ENCODE measurements around the gene ISLR. TPM values are rescaled to one million over a fixed set of nuclear protein-coding genes. Genes with fewer than 3 reads are reported as not detected.

Gene ISLR
- total and polyA plus RNA-seq, 4 donors = 2.4 to 4.2 (median 3.5) TPM

GRCh38 chr15:74179101-74179841 is 5.8 kb downstream of the ISLR start:
- Histone ChIP-seq H3K27ac (ENCODE audit: low read depth in 1 of 2, low read length in 2 of 2) (peak overlapping the region in 1 of 2 donors; percentile 5), H3K9me3 (ENCODE audit: control insufficient read depth in 4 of 4, low read length in 3 of 4) (no peaks in the 10 kb centered on the region), H3K27me3 (ENCODE audit: control insufficient read depth in 4 of 4, insufficient read depth in 4 of 4, low read length in 3 of 4) (no peaks in the 10 kb centered on the region), H3K4me1 (ENCODE audit: control insufficient read depth in 4 of 4, insufficient read depth in 4 of 4, low read length in 3 of 4) (peaks cover 0 to 4% (median 0%) of the 10 kb centered on the region in 4 donors), H3K36me3 (ENCODE audit: control insufficient read depth in 4 of 4, insufficient read depth in 3 of 4, low read depth in 1 of 4, low read length in 3 of 4) (no peaks in the 10 kb centered on the region), H3K9ac (ENCODE audit: low read depth in 1 of 2, low read length in 2 of 2) (no peak overlapping the region), H3K4me3 (ENCODE audit: low read depth in 1 of 3, low read length in 3 of 3) (no peak overlapping the region)
- TF ChIP-seq JUND (IDR thresholded peaks at IDR 0.05) = peak in 1 of 2 donors; percentile 45
- no peak for TF ChIP-seq MAX (IDR thresholded peaks at IDR 0.05)
- peak; percentile 80 for TF ChIP-seq NR2F2 (IDR thresholded peaks at IDR 0.05)
- WGBS = 70% methylated on average over 13 of the region's 13 CpGs
- DNase-seq (ENCODE audit: low spot score) = no peak

- H3K9me3 ChIP-seq (ENCODE audit: control insufficient read depth in 4 of 4, low read length in 3 of 4) = no peaks in the 10 kb centered on the region
- H3K27ac ChIP-seq (ENCODE audit: low read depth in 1 of 2, low read length in 2 of 2) = peak overlapping the region in 1 of 2 donors; percentile 5
- peaks cover 0 to 4% (median 0%) of the 10 kb centered on the region in 4 donors for H3K4me1 ChIP-seq (ENCODE audit: control insufficient read depth in 4 of 4, insufficient read depth in 4 of 4, low read length in 3 of 4)
- no peak for DNase-seq (ENCODE audit: low spot score)
- H3K27me3 ChIP-seq (ENCODE audit: control insufficient read depth in 4 of 4, insufficient read depth in 4 of 4, low read length in 3 of 4) = no peaks in the 10 kb centered on the region
- H3K36me3 ChIP-seq (ENCODE audit: control insufficient read depth in 4 of 4, insufficient read depth in 3 of 4, low read depth in 1 of 4, low read length in 3 of 4) = no peaks in the 10 kb centered on the region
- H3K9ac ChIP-seq (ENCODE audit: low read depth in 1 of 2, low read length in 2 of 2) = no peak overlapping the region
- WGBS = 88% methylated on average over 17 of the region's 17 CpGs
- TF ChIP-seq ATF3 (IDR thresholded peaks at IDR 0.05) (no peak), REST (IDR thresholded peaks at IDR 0.05) (no peak), RAD21 (IDR thresholded peaks at IDR 0.05) (no peak), TAF1 (conservative IDR thresholded peaks at IDR 0.05) (no peak)
- no peak overlapping the region for H3K4me3 ChIP-seq (ENCODE audit: low read depth in 1 of 3, low read length in 3 of 3)
Measured at GRCh38 chr15:74179983-74180880, 6.7 kb downstream of the ISLR start.

GRCh38 chr15:74180881-74181602 is 7.5 kb downstream of the ISLR start:
- Histone ChIP-seq H3K4me3 (ENCODE audit: low read depth in 1 of 3, low read length in 3 of 3) (no peak overlapping the region), H3K27me3 (ENCODE audit: control insufficient read depth in 4 of 4, insufficient read depth in 4 of 4, low read length in 3 of 4) (no peaks in the 10 kb centered on the region), H3K4me1 (ENCODE audit: control insufficient read depth in 4 of 4, insufficient read depth in 4 of 4, low read length in 3 of 4) (peaks cover 0 to 4% (median 0%) of the 10 kb centered on the region in 4 donors), H3K9me3 (ENCODE audit: control insufficient read depth in 4 of 4, low read length in 3 of 4) (no peaks in the 10 kb centered on the region), H3K36me3 (ENCODE audit: control insufficient read depth in 4 of 4, insufficient read depth in 3 of 4, low read depth in 1 of 4, low read length in 3 of 4) (no peaks in the 10 kb centered on the region), H3K27ac (ENCODE audit: low read depth in 1 of 2, low read length in 2 of 2) (no peak overlapping the region), H3K9ac (ENCODE audit: low read depth in 1 of 2, low read length in 2 of 2) (no peak overlapping the region)
- DNase-seq (ENCODE audit: low spot score) = no peak
- WGBS = 79% methylated on average over 21 of the region's 21 CpGs
- TF ChIP-seq HNF4A (conservative IDR thresholded peaks at IDR 0.05) (no peak), CTCF (IDR thresholded peaks at IDR 0.05; ENCODE audit: low read depth, low read length, missing input control) (no peak), ZBTB33 (IDR thresholded peaks at IDR 0.05) (no peak), GABPA (IDR thresholded peaks at IDR 0.05 in 1 of 2, conservative IDR thresholded peaks at IDR 0.05 in 1 of 2) (no peak), YY1 (IDR thresholded peaks at IDR 0.05) (no peak), FOXA2 (IDR thresholded peaks at IDR 0.05) (no peak), NR2F2 (IDR thresholded peaks at IDR 0.05) (no peak), TAF1 (conservative IDR thresholded peaks at IDR 0.05) (no peak), FOXA1 (IDR thresholded peaks at IDR 0.05) (no peak)
